ENCODE measurements around the gene TP63.
"Not testable (repeated sequence)": the region's sequence is repeated elsewhere in the genome, so short reads cannot be mapped to it uniquely, and the experiment has no call there.

The TP63 gene

GRCh38 chr3:189727898-189728297 lies 96.7 kb downstream of the TP63 start:
- no peak for DNase-seq

DNA sequence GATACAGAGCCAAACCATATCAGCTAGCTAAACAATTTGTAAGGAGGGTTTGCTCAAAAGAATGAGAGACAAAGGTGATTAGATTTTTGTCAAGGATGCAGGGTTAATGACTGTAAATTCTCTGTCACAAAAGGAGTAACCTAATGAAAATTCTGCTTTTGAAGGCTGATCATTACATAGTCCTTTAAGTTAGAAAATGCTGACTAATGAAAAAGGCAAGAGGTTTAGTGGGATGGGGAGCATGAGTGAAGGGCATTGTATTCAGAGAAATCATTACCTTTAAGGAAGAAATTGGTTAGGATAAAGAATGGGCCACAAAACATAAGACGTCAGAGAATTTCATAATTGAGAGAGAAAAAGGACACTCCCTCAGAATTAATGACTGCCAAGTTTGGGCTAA lies 97.7 kb downstream of the TP63 start:
- no peak for DNase-seq

- DNase-seq = no peak
Measured at GRCh38 chr3:189734061-189734460, 102.9 kb downstream of the TP63 start.

- DNase-seq = no peak
Measured at GRCh38 chr3:189735913-189736312, 104.7 kb downstream of the TP63 start.

GRCh38 chr3:189737071-189737470 lies 105.9 kb downstream of the TP63 start:
- peak; percentile 11 for DNase-seq

- DNase-seq = no peak
Measured at GRCh38 chr3:189737619-189738018, 106.4 kb downstream of the TP63 start.

GRCh38 chr3:189739378-189739777 lies 108.2 kb downstream of the TP63 start:
- DNase-seq = no peak

- DNase-seq = no peak
Measured at GRCh38 chr3:189740156-189740555, 109.0 kb downstream of the TP63 start.

GRCh38 chr3:189744235-189744634 lies 113.0 kb downstream of the TP63 start:
- no peak for DNase-seq

- DNase-seq = no peak
Measured at GRCh38 chr3:189745622-189746021, 114.4 kb downstream of the TP63 start.

- DNase-seq = no peak
Measured at GRCh38 chr3:189748046-189748445, 116.9 kb downstream of the TP63 start.

DNA sequence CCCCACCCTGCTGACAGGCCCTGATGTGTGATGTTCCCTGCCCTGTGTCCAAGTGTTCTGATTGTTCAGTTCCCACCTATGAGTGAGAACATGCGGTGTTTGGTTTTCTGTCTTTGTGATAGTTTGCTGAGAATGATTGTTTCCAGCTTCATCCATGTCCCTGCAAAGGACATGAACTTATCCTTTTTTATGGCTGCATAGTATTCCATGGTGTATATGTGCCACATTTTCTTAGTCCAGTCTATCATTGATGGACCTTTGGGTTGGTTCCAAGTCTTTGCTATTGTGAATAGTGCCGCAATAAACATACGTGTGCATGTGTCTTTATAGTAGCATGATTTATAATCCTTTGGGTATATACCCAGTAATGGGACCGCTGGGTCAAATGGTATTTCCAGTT lies 119.8 kb downstream of the TP63 start:
- not testable (repeated sequence) for DNase-seq

- no peak for DNase-seq
Measured at GRCh38 chr3:189754356-189754755, 123.2 kb downstream of the TP63 start.

DNA sequence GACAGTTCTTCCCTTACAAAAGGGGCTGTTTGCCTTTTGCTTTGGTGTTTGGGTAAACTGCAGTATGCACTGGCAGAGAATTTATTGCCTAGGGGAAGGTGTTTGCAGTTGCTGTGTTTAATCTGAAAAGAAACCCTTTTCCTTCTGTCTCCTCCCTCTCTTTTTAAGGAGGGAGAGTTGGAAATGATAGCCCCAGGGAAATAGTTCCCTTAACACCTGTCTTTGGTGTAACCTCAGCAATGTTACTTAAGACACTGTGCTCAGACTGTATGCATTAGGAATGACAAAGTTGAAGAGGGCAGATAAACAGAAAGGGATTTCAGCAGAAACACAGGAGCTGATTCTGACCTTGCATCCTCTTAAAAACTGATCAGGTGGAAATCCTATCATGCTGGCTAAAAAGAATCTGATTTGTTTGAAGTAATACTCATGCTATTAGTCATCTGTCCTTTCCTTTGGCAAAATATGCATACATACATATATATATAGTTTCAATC lies 125.4 kb downstream of the TP63 start:
- no peak for DNase-seq

- DNase-seq = no peak
Measured at GRCh38 chr3:189758186-189758585, 127.0 kb downstream of the TP63 start.

- no peak for DNase-seq
Measured at GRCh38 chr3:189766416-189766815, 135.2 kb downstream of the TP63 start.

GRCh38 chr3:189771842-189772450 lies 140.8 kb downstream of the TP63 start:
- DNase-seq = no peak

DNA sequence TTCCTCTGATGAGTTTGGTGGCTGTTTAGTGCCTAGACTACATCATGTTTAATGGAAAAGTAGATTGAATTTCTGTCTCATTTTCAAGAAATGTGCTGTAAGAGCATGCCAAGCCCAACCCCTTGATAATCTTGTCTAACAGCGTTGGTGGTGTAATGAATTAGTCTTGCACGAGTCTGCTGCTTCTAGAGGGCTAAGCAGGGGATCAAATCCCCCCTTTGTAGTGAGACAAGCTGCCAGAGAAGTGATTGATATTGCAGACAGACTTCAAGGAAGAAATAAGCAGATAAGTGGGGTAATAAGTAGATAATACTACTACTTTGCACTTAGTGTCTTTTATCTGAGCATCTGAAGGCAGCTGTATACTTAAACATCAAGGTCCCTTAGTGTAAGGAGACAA lies 141.4 kb downstream of the TP63 start:
- DNase-seq = no peak

DNA sequence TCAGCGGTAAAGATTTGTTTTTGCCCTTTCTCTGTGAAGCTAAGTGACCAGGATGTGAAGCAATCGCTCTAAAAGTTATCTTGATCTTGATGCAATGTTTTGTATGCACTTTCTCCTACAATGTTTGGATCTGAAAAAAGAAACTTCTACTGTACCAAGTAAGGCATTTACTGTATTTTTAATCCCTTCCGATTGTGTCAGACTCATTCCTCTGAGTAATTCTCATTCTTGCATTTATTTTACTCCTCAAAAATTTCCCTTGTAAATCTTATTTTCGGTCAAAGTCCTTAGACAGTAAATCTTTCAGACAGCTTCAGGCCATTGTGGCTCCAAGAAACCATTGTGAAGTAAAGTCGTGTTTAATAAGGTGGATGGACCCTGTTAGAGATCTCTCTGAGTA lies 141.9 kb downstream of the TP63 start:
- no peak for DNase-seq

GRCh38 chr3:189776149-189776824 lies 145.1 kb downstream of the TP63 start:
- no peak for DNase-seq

DNA sequence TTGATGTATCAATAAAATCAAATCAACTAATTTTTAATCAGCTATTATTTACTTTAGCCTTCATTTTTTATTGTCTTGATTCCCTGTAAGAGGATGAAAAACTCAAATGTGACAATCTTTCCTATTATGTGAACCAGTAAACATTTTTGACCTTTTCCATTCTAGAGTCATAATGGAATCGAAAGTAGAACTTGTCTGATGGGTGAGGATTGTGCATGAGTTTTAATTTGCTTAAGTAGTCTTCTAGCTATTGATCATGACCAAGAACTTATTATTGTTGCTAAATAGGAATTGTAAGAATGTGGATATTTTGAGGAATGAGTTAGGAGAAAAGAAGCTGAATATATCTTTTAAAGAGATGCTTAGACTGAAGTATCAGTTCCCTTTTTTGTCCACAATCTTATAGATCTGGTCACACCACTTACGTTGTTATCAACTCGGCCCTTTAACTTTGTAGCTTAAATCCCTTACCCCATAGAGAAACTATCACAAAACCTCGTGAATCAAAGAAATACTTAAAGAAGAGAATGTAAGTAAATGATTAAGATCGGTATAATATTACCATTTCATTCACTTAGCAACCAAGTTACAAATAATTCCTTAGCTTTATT lies 147.3 kb downstream of the TP63 start:
- no peak for DNase-seq

DNA sequence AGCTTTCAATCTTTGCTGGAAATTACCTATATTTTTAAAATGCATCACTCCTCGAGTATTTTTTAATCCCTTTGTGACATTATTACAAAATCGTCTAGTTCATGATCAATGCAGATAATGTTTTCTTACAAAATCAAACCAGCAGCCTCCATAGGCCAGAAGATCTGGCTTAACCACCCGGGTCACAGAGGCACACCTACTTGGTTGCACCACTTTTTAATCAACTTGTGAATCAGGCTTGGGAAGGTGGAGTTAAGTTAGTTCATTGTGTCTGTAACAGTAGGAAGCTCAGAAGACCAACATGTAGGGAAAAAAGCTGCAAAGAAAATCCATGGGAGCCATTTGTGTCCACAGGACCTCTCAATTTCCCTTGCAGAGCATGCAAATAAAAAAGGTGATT lies 148.0 kb downstream of the TP63 start:
- no peak for DNase-seq

GRCh38 chr3:189780546-189781270 lies 149.5 kb downstream of the TP63 start:
- DNase-seq = no peak

GRCh38 chr3:189781415-189781814 lies 150.2 kb downstream of the TP63 start:
- no peak for DNase-seq

Measured in activated CD4-positive, alpha-beta T cell treated with anti-CD3 and anti-CD28 coated beads, Interleukin-2, Interleukin-6, amounts not matched to agents 100 ng/mL and 50 ng/mL, durations not matched to agents 16 hours and 8 hours (primary cell).